CD14-positive monocyte (primary cell): Measurements from ENCODE around the gene MACROD2. TPM values are rescaled to one million over a fixed set of nuclear protein-coding genes. Genes with fewer than 3 reads are reported as not detected.

Experiments used
- DNase-seq, 3 donors: peaks; one replicate each; pipeline ENCODE4 v3.0.0-alpha.2; 2011 to 2022
- H2AFZ ChIP-seq: 2 replicates; pipeline ENCODE4 v1.6.0; 2012; ENCODE audit warnings: mild to moderate bottlenecking, low read depth, low read length, inconsistent platforms; ENCODE audit not compliant: insufficient read depth, poor library complexity, severe bottlenecking
- H3K27ac ChIP-seq, 2 donors: 1 replicate in 1 of 2; 2 replicates in 1 of 2; pipeline ENCODE4 v1.5.1; 2012 to 2013; ENCODE audit warnings: low read length in 2 of 2, control low read depth in 1 of 2, inconsistent platforms in 1 of 2, low read depth in 1 of 2, mild to moderate bottlenecking in 1 of 2
- H3K27me3 ChIP-seq, 2 donors: one replicate each; pipeline versions ENCODE4 v1.6.0 to v1.6.1; 2011 to 2013; ENCODE audit warnings: low read length in 2 of 2; ENCODE audit not compliant: control insufficient read depth in 2 of 2, insufficient read depth in 2 of 2
- H3K36me3 ChIP-seq, 2 donors: replicated peaks in 1 of 2; 1 replicate in 1 of 2; 2 replicates in 1 of 2; pipeline versions ENCODE4 v1.5.1 to v1.6.1; 2012 to 2013; ENCODE audit warnings: low read length in 2 of 2, control low read depth in 1 of 2, inconsistent platforms in 1 of 2, mild to moderate bottlenecking in 1 of 2; ENCODE audit not compliant: insufficient read depth in 2 of 2, control insufficient read depth in 1 of 2
- H3K4me1 ChIP-seq, 2 donors: 1 replicate in 1 of 2; 2 replicates in 1 of 2; pipeline versions ENCODE4 v1.5.1 to v1.6.1; 2012 to 2013; ENCODE audit warnings: low read length in 2 of 2, control low read depth in 1 of 2, inconsistent platforms in 1 of 2, mild to moderate bottlenecking in 1 of 2, moderate library complexity in 1 of 2; ENCODE audit not compliant: insufficient read depth in 2 of 2, control insufficient read depth in 1 of 2
- H3K4me2 ChIP-seq: replicated peaks from 2 replicates; pipeline ENCODE3; 2012; ENCODE audit warnings: low read length, moderate library complexity, mild to moderate bottlenecking; ENCODE audit not compliant: poor library complexity, severe bottlenecking; ENCODE audit errors: extremely low read depth
- H3K4me3 ChIP-seq, 3 experiments: fragments of 200-600 bp in 1 of 3; sonication (generic) in 1 of 3; replicated peaks in 1 of 3; 1 replicate in 2 of 3; 2 replicates in 1 of 3; pipeline ENCODE4 v1.5.1; 2011 to 2013; ENCODE audit warnings: low read length in 3 of 3, mild to moderate bottlenecking in 3 of 3, control low read depth in 2 of 3, low read depth in 2 of 3, inconsistent platforms in 1 of 3, moderate library complexity in 1 of 3
- H3K79me2 ChIP-seq: 2 replicates; pipeline ENCODE4 v1.6.0; 2012; ENCODE audit warnings: mild to moderate bottlenecking, control low read depth, inconsistent platforms, low read length, moderate library complexity; ENCODE audit not compliant: insufficient read depth
- H3K9ac ChIP-seq: 2 replicates; pipeline ENCODE4 v1.6.0; 2017; ENCODE audit warnings: low read length, mild to moderate bottlenecking; ENCODE audit not compliant: insufficient read depth, poor library complexity, severe bottlenecking
- H3K9me3 ChIP-seq, 2 donors: replicated peaks in 1 of 2; 1 replicate in 1 of 2; 2 replicates in 1 of 2; pipeline versions ENCODE4 v1.5.1 to v1.6.1; 2012 to 2013; ENCODE audit warnings: low read length in 2 of 2, control low read depth in 1 of 2; ENCODE audit not compliant: control insufficient read depth in 1 of 2, insufficient read depth in 1 of 2
- H4K20me1 ChIP-seq: 2 replicates; pipeline ENCODE4 v1.6.0; 2012; ENCODE audit warnings: mild to moderate bottlenecking, low read length, control low read depth, moderate library complexity; ENCODE audit not compliant: insufficient read depth
- H3K27ac Mint-ChIP-seq, 7 donors: one replicate each; pipeline ENCODE4 v1.8.0; 2020; ENCODE audit warnings: mild to moderate bottlenecking in 7 of 7, mixed read lengths in 7 of 7, moderate library complexity in 6 of 7, inconsistent platforms in 2 of 7
- H3K27me3 Mint-ChIP-seq, 3 donors: one replicate each; pipeline ENCODE4 v1.8.0; 2021 to 2022; ENCODE audit warnings: low read depth in 3 of 3, mild to moderate bottlenecking in 3 of 3, mixed read lengths in 3 of 3, moderate library complexity in 3 of 3, inconsistent platforms in 1 of 3
- H3K36me3 Mint-ChIP-seq, 2 donors: one replicate each; pipeline ENCODE4 v1.8.0; 2020; ENCODE audit warnings: mixed read lengths in 2 of 2, inconsistent platforms in 1 of 2, mild to moderate bottlenecking in 1 of 2
- H3K4me1 Mint-ChIP-seq: one replicate; pipeline ENCODE4 v1.8.0; 2020; ENCODE audit warnings: mild to moderate bottlenecking, mixed read lengths
- H3K4me3 Mint-ChIP-seq, 2 donors: one replicate each; pipeline ENCODE4 v1.8.0; 2020; ENCODE audit warnings: mild to moderate bottlenecking in 2 of 2, mixed read lengths in 2 of 2, moderate library complexity in 1 of 2
- H3K9me3 Mint-ChIP-seq, 7 donors: one replicate each; pipeline ENCODE4 v1.8.0; 2020 to 2022; ENCODE audit warnings: mixed read lengths in 7 of 7, mild to moderate bottlenecking in 6 of 7, moderate library complexity in 6 of 7, inconsistent platforms in 2 of 7
- WGBS: methylation state at CpG from one replicate; pipeline ENCODE4 v1.1.5; 2013; ENCODE audit warnings: missing lambda C conversion rate; ENCODE audit not compliant: insufficient coverage; 5-methylcytosine and 5-hydroxymethylcytosine counted together
- intact Hi-C, 2 donors: fragments of 100-400 bp; cut with micrococcal nuclease; formaldehyde crosslinking; loops; one replicate each; pipeline versions ENCODE4 v1.15.0 to v1.15.1; 2023
- polyA plus RNA-seq, 3 donors: library from polyadenylated mRNA; depleted of rRNA in 1 of 3; unstranded in 2 of 3; stranded (reverse) in 1 of 3; fragments of 300-500 nt in 2 of 3; fragments of >200 nt in 1 of 3; fragmentation: Illumina TruSeq in 2 of 3; gene quantifications; 1 replicate in 2 of 3; 2 replicates in 1 of 3; pipeline ENCODE4 v1.2.3, GENCODE V29; 2012 to 2021
- TF ChIP-seq, protein P1 (sequence below): fragments of 200-600 bp; IDR thresholded peaks from one replicate; pipeline ENCODE4 v1.8.0; 2022; ENCODE audit warnings: antibody characterized with exemption, mild to moderate bottlenecking

Gene MACROD2
- polyA plus RNA-seq, 3 donors, result 0.23 TPM; not detected in 2

DNA sequence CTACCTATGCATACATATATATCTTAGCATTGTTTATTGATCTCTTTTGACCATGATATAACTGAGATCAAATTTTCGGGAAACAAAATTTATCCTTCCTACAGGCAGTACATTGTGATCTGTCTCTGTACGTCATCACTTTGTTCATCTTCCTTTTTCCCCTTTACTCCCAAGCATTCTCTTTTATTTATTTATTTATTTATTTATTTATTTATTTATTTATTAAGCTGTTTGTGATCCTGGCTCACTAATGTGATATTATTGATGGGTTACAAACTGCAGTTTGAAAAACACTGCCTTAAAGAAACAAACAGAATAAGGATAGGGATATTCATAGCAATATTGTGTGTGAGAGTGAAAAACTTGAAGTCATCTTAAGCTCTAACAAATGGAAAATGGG is 51.2 kb downstream of the MACROD2 start:
- no peaks in the 10 kb centered on the region for H3K36me3 Mint-ChIP-seq
- intact Hi-C loops, result no loop called here
- Histone ChIP-seq H3K9me3 (no peaks in the 10 kb centered on the region), H3K4me1 (no peaks in the 10 kb centered on the region), H2AFZ (no peak overlapping the region), H3K4me2 (no peak overlapping the region), H3K27ac (no peak overlapping the region), H3K27me3 (no peaks in the 10 kb centered on the region), H3K36me3 (no peaks in the 10 kb centered on the region), H4K20me1 (no peaks in the 10 kb centered on the region), H3K9ac (no peak overlapping the region), H3K79me2 (no peaks in the 10 kb centered on the region), H3K4me3 (no peak overlapping the region)
- no peak overlapping the region for H3K27ac Mint-ChIP-seq
- H3K27me3 Mint-ChIP-seq, result no peaks in the 10 kb centered on the region
- TF ChIP-seq, protein P1, sequence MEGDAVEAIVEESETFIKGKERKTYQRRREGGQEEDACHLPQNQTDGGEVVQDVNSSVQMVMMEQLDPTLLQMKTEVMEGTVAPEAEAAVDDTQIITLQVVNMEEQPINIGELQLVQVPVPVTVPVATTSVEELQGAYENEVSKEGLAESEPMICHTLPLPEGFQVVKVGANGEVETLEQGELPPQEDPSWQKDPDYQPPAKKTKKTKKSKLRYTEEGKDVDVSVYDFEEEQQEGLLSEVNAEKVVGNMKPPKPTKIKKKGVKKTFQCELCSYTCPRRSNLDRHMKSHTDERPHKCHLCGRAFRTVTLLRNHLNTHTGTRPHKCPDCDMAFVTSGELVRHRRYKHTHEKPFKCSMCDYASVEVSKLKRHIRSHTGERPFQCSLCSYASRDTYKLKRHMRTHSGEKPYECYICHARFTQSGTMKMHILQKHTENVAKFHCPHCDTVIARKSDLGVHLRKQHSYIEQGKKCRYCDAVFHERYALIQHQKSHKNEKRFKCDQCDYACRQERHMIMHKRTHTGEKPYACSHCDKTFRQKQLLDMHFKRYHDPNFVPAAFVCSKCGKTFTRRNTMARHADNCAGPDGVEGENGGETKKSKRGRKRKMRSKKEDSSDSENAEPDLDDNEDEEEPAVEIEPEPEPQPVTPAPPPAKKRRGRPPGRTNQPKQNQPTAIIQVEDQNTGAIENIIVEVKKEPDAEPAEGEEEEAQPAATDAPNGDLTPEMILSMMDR, result no peak
- no peaks in the 10 kb centered on the region for H3K4me1 Mint-ChIP-seq
- peaks cover 0 to 8% (median 3%) of the 10 kb centered on the region in 7 donors for H3K9me3 Mint-ChIP-seq
- H3K4me3 Mint-ChIP-seq, result no peak overlapping the region
- DNase-seq, result no peak
- no CpG with 5 or more reads among the region's 2 CpGs for WGBS

DNA sequence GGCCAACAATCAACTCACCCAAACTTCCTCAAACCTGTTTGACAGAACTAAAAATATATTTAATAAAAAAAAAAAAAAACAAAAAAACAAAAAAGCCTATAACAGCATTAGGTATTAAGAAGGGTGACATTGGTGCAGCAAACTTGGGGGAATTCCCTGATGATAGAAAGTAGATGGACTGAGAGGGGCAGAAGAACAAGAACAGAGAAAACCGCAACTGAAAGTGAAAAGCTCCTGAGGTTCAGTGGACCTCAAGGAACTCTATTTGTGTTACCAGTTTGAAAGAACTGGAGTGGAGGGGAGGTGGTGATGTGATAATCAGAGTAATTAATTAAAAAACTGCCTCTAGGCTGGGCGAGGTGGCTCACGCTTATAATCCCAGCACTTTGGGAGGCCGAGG is 53.8 kb downstream of the MACROD2 start:
- Histone ChIP-seq H3K36me3 (no peaks in the 10 kb centered on the region), H3K27me3 (no peaks in the 10 kb centered on the region), H2AFZ (no peak overlapping the region), H3K4me3 (no peak overlapping the region), H3K9me3 (no peaks in the 10 kb centered on the region), H4K20me1 (no peaks in the 10 kb centered on the region), H3K4me1 (no peaks in the 10 kb centered on the region), H3K27ac (no peak overlapping the region), H3K79me2 (no peaks in the 10 kb centered on the region), H3K4me2 (no peak overlapping the region), H3K9ac (no peak overlapping the region)
- TF ChIP-seq, protein P1, result no peak
- H3K4me1 Mint-ChIP-seq, result no peaks in the 10 kb centered on the region
- DNase-seq, result no peak
- H3K4me3 Mint-ChIP-seq, result no peak overlapping the region
- peaks cover 0 to 4% (median 0%) of the 10 kb centered on the region in 7 donors for H3K9me3 Mint-ChIP-seq
- H3K27ac Mint-ChIP-seq, result no peak overlapping the region
- H3K36me3 Mint-ChIP-seq, result no peaks in the 10 kb centered on the region
- intact Hi-C loops, result no loop called here
- 100% methylated on average over 3 of the region's 4 CpGs for WGBS
- H3K27me3 Mint-ChIP-seq, result peaks cover 0 to 2% (median under 1%) of the 10 kb centered on the region in 3 donors
